Endothelial cell of umbilical vein (primary cell): ENCODE results near the gene CNTN6. TPM values are rescaled to one million over a fixed set of nuclear protein-coding genes. Genes with fewer than 3 reads are reported as not detected.

ENCODE experiments used
- BruUV-seq: library from RNA; stranded (reverse); fragments of 400-500 nt; replicated peaks from 2 replicates; lab custom pipeline; 2021; lab: Mats Ljungman, UMichigan
- CTCF ChIA-PET: fragments of 300-600, 350-600 bp; sonication (Branson Sonifier 250); formaldehyde crosslinking; loops from one replicate; lab custom pipeline; 2021; ENCODE audit warnings: antibody characterized with exemption, inconsistent platforms; lab: Charles Lee
- POLR2A ChIA-PET: fragments of 300-600, 350-600 bp; sonication (Branson Sonifier 250); formaldehyde crosslinking; loops from one replicate; lab custom pipeline; 2021; ENCODE audit warnings: antibody characterized with exemption, inconsistent platforms; lab: Charles Lee
- DNase-seq: peaks from one replicate; pipeline ENCODE4 v3.0.0-alpha.2; 2011; ENCODE audit warnings: low read depth, low spot score
- FAIRE-seq: peaks from 2 replicates; lab custom pipeline; 2011; peaks lifted over from hg19 to GRCh38; lab: Jason Lieb, UNC
- H2AFZ ChIP-seq: 2 replicates; pipeline ENCODE4 v1.6.0; 2012; ENCODE audit warnings: low read depth, low read length, control low read depth, inconsistent platforms
- H3K27ac ChIP-seq: 2 replicates; pipeline ENCODE4 v1.5.1; 2011; ENCODE audit warnings: low read depth, mild to moderate bottlenecking, control low read depth, low read length, moderate library complexity; ENCODE audit not compliant: insufficient read depth
- H3K27me3 ChIP-seq, 2 experiments: 2 replicates each; pipeline versions ENCODE4 v1.6.0 to v1.6.1; 2011; ENCODE audit warnings: low read length in 2 of 2, mixed read lengths in 1 of 2; ENCODE audit not compliant: control insufficient read depth in 2 of 2, insufficient read depth in 2 of 2
- H3K36me3 ChIP-seq, 2 experiments: 2 replicates in 1 of 2; 3 replicates in 1 of 2; pipeline ENCODE4 v1.5.1; 2011; ENCODE audit warnings: low read length in 2 of 2, mild to moderate bottlenecking in 1 of 2, moderate library complexity in 1 of 2; ENCODE audit not compliant: control insufficient read depth in 2 of 2, insufficient read depth in 2 of 2; ENCODE audit errors: extremely low read depth in 1 of 2
- H3K4me1 ChIP-seq: 3 replicates; pipeline ENCODE4 v1.5.1; 2011; ENCODE audit warnings: mild to moderate bottlenecking, low read length; ENCODE audit not compliant: control insufficient read depth, insufficient read depth; ENCODE audit errors: extremely low read depth
- H3K4me2 ChIP-seq: 2 replicates; pipeline ENCODE4 v1.6.1; 2011; ENCODE audit warnings: low read length, control low read depth, mixed read lengths; ENCODE audit not compliant: insufficient read depth
- H3K4me3 ChIP-seq, 3 experiments: fragments of 200-600 bp in 1 of 3; sonication (generic), shearing (Covaris generic) in 1 of 3; replicated peaks in 1 of 3; 2 replicates each; pipeline ENCODE4 v1.5.1; 2011 to 2016; ENCODE audit warnings: control low read depth in 3 of 3, low read length in 3 of 3, mild to moderate bottlenecking in 2 of 3, inconsistent platforms in 1 of 3, low read depth in 1 of 3, moderate library complexity in 1 of 3; ENCODE audit not compliant: insufficient read depth in 1 of 3
- H3K79me2 ChIP-seq: 2 replicates; pipeline ENCODE4 v1.6.0; 2012; ENCODE audit warnings: low read length, inconsistent platforms; ENCODE audit not compliant: control insufficient read depth, insufficient read depth
- H3K9ac ChIP-seq: replicated peaks from 2 replicates; pipeline ENCODE3; 2011; ENCODE audit warnings: low read length, control low read depth; ENCODE audit not compliant: insufficient read depth; ENCODE audit errors: extremely low read depth
- H3K9me1 ChIP-seq: replicated peaks from 3 replicates; pipeline ENCODE4 v1.6.0; 2011; ENCODE audit warnings: mild to moderate bottlenecking, low read length; ENCODE audit not compliant: control insufficient read depth, insufficient read depth; ENCODE audit errors: extremely low read depth
- H3K9me3 ChIP-seq: replicated peaks from 2 replicates; pipeline ENCODE4 v1.5.1; 2012; ENCODE audit warnings: low read length, inconsistent platforms; ENCODE audit not compliant: control insufficient read depth, insufficient read depth
- H4K20me1 ChIP-seq: replicated peaks from 2 replicates; pipeline ENCODE3; 2011; ENCODE audit warnings: mild to moderate bottlenecking, low read length; ENCODE audit not compliant: control insufficient read depth, insufficient read depth; ENCODE audit errors: extremely low read depth
- EZH2 ChIP-seq: IDR thresholded peaks from 2 replicates; pipeline ENCODE4 v1.6.1; 2012; ENCODE audit warnings: borderline replicate concordance, low read depth, mild to moderate bottlenecking, moderate library complexity, low read length, inconsistent platforms; ENCODE audit not compliant: severe bottlenecking
- FOS ChIP-seq: IDR thresholded peaks from 2 replicates; pipeline ENCODE4 v1.6.1; 2011; ENCODE audit warnings: mild to moderate bottlenecking, low read length, moderate library complexity, borderline replicate concordance; ENCODE audit not compliant: insufficient read depth
- GATA2 ChIP-seq: IDR thresholded peaks from 2 replicates; pipeline ENCODE4 v1.7.0; 2011; ENCODE audit warnings: low read depth, mild to moderate bottlenecking, moderate library complexity, mixed read lengths, low read length; ENCODE audit not compliant: insufficient read length, insufficient read depth
- JUN ChIP-seq: IDR thresholded peaks from 2 replicates; pipeline ENCODE4 v1.6.1; 2011; ENCODE audit warnings: borderline replicate concordance, low read depth; ENCODE audit not compliant: insufficient read length, insufficient read depth
- MYC ChIP-seq: IDR thresholded peaks from one replicate; pipeline ENCODE4 v1.6.1; 2011; ENCODE audit warnings: mild to moderate bottlenecking, low read depth, low read length
- POLR2A ChIP-seq: IDR thresholded peaks from 2 replicates; pipeline ENCODE4 v1.6.1; 2012; ENCODE audit warnings: low read depth, mild to moderate bottlenecking, control low read depth, low read length
- POLR2AphosphoS5 ChIP-seq: IDR thresholded peaks from 2 replicates; pipeline ENCODE4 v1.6.1; 2012; ENCODE audit warnings: low read depth, mild to moderate bottlenecking, control low read depth, low read length, moderate library complexity; ENCODE audit not compliant: insufficient read depth
- dilution Hi-C: fragments of 300-500 bp; cut with MboI; formaldehyde crosslinking; loops from one replicate; pipeline ENCODE4 v1.15.0; 2019; ENCODE audit warnings: low sequenced_read_pairs; ENCODE audit not compliant: extremely low pct_ligation_motif_present
- intact Hi-C: fragments of 100-400 bp; cut with micrococcal nuclease; formaldehyde crosslinking; loops from one replicate; pipeline ENCODE4 v1.10.0; 2022
- polyA plus RNA-seq, 4 experiments: library from polyadenylated mRNA; depleted of rRNA in 3 of 4; stranded (reverse) in 3 of 4; unstranded in 1 of 4; fragments of >200 nt; gene quantifications; 2 replicates each; pipeline versions ENCODE4 v1.2.1 to v1.2.3, GENCODE V29; 2011 to 2012; ENCODE audit warnings: missing spikeins in 1 of 4
- total RNA-seq: library from RNA; stranded (reverse); gene quantifications from 2 replicates; pipeline ENCODE4 v1.2.3, GENCODE V29; 2021
- TF ChIP-seq, protein P1 (sequence below): IDR thresholded peaks from 2 replicates; pipeline ENCODE4 v1.6.1; 2011; ENCODE audit not compliant: insufficient read depth, insufficient read length
- TF ChIP-seq, protein P2 (sequence below), 2 donors: IDR thresholded peaks; 1 replicate in 1 of 2; 2 replicates in 1 of 2; pipeline ENCODE4 v1.5.1; 2011; ENCODE audit warnings: low read length in 2 of 2, mild to moderate bottlenecking in 2 of 2, moderate library complexity in 2 of 2, control low read depth in 1 of 2, inconsistent platforms in 1 of 2, low read depth in 1 of 2; ENCODE audit not compliant: insufficient read depth in 1 of 2; ENCODE audit errors: extremely low read depth in 1 of 2

CNTN6 gene
- total and polyA plus RNA-seq, 2 donors (not counting 3 experiments of a cell fraction or from before 2014, with no cell fraction given), result not detected

GRCh38 chr3:1446531-1446930 is 353.7 kb downstream of the CNTN6 start:
- Histone ChIP-seq H3K9me1 (no peaks in the 10 kb centered on the region), H4K20me1 (no peaks in the 10 kb centered on the region), H3K4me2 (no peak overlapping the region), H3K27me3 (no peaks in the 10 kb centered on the region), H3K9ac (no peak overlapping the region), H3K36me3 (no peaks in the 10 kb centered on the region), H3K27ac (no peak overlapping the region), H3K79me2 (no peaks in the 10 kb centered on the region), H3K4me1 (no peaks in the 10 kb centered on the region), H2AFZ (no peak overlapping the region), H3K4me3 (no peak overlapping the region), H3K9me3 (no peaks in the 10 kb centered on the region)
- CTCF ChIA-PET, result no interaction called here
- no TSS peak for BruUV-seq
- dilution Hi-C loops (no loop called here), intact Hi-C loops (no loop called here)
- DNase-seq (no peak), FAIRE-seq (no peak)
- no peak for TF ChIP-seq EZH2
- no peak for TF ChIP-seq POLR2AphosphoS5
- TF ChIP-seq MYC, result no peak
- TF ChIP-seq, protein P1, sequence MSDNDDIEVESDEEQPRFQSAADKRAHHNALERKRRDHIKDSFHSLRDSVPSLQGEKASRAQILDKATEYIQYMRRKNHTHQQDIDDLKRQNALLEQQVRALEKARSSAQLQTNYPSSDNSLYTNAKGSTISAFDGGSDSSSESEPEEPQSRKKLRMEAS, result no peak
- TF ChIP-seq POLR2A, result no peak
- no peak for TF ChIP-seq GATA2
- TF ChIP-seq, protein P2, sequence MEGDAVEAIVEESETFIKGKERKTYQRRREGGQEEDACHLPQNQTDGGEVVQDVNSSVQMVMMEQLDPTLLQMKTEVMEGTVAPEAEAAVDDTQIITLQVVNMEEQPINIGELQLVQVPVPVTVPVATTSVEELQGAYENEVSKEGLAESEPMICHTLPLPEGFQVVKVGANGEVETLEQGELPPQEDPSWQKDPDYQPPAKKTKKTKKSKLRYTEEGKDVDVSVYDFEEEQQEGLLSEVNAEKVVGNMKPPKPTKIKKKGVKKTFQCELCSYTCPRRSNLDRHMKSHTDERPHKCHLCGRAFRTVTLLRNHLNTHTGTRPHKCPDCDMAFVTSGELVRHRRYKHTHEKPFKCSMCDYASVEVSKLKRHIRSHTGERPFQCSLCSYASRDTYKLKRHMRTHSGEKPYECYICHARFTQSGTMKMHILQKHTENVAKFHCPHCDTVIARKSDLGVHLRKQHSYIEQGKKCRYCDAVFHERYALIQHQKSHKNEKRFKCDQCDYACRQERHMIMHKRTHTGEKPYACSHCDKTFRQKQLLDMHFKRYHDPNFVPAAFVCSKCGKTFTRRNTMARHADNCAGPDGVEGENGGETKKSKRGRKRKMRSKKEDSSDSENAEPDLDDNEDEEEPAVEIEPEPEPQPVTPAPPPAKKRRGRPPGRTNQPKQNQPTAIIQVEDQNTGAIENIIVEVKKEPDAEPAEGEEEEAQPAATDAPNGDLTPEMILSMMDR (IDR thresholded peaks at IDR 0.05; ENCODE audit: extremely low read depth in 1 of 2, insufficient read depth in 1 of 2, low read depth in 1 of 2, low read length in 2 of 2), result no peak
- no peak for TF ChIP-seq FOS
- no peak for TF ChIP-seq JUN
- POLR2A ChIA-PET, result no interaction called here
